ENCODE data around the gene ITGAX.

- TF ChIP-seq CTCF (IDR thresholded peaks at IDR 0.05 in 4 of 5, conservative IDR thresholded peaks at IDR 0.05 in 1 of 5) (no peak), POLR2A (IDR thresholded peaks at IDR 0.05) (no peak)
These were observed 5.3 kb downstream of the ITGAX start for GRCh38 chr16:31360251-31360650.

All from gastrocnemius medialis (tissue), 4 donors.